RWPE1 (cell line): ENCODE data around the gene SHB.
A peak's percentile ranks its signal among the peaks of the same experiment; 100 is the strongest.

Experiments used
- CTCF ChIA-PET: fragments of 350-600 bp; sonication (Branson Sonifier 250); formaldehyde crosslinking; extraction: SDS; loops from one replicate; lab custom pipeline; 2021; lab: Yijun Ruan, JAX
- POLR2A ChIA-PET: fragments of 400-600 bp; formaldehyde crosslinking; extraction: SDS; loops from one replicate; lab custom pipeline; 2020; ENCODE audit warnings: antibody characterized with exemption; ENCODE audit not compliant: low non-redundant PET; lab: Yijun Ruan, JAX
- DNase-seq: peaks from one replicate; pipeline ENCODE4 v3.0.0; 2012; ENCODE audit warnings: low spot score
- H3K27ac ChIP-seq: fragments of 450-650 bp; 2 replicates; pipeline ENCODE4 v1.5.1; 2017
- CTCF ChIP-seq: fragments of 450-650 bp; conservative IDR thresholded peaks from 2 replicates; pipeline ENCODE4 v1.5.1; 2017; ENCODE audit warnings: low read depth, mild to moderate bottlenecking

The SHB gene

GRCh38 chr9:38036359-38037084 lies 32.5 kb downstream of the SHB start:
- ChIA-PET CTCF (interaction anchor here (1.4 kb wide), 1 partner anchor 18 kb away, joined by 4 read pairs; no protein-coding TSS in a partner anchor), POLR2A (interaction anchor here (0.5 to 1.6 kb wide), 4 partner anchors 8 to 32 kb away, joined by 3 to 6 read pairs (median 3); no protein-coding TSS in a partner anchor)
- no peak for TF ChIP-seq CTCF
- no peak for DNase-seq
- H3K27ac ChIP-seq, result peak overlapping the region; percentile 93

- DNase-seq, result peak; percentile 71
- no peak for TF ChIP-seq CTCF
- ChIA-PET POLR2A (interaction anchor here (1.0 to 1.6 kb wide), 2 partner anchors 9 kb away, joined by 3 to 6 read pairs; no protein-coding TSS in a partner anchor), CTCF (interaction anchor here (1.4 kb wide), 1 partner anchor 18 kb away, joined by 4 read pairs; no protein-coding TSS in a partner anchor)
- H3K27ac ChIP-seq, result peak overlapping the region; percentile 93
Measured at GRCh38 chr9:38035873-38036272, 33.2 kb downstream of the SHB start.

GRCh38 chr9:38033941-38034340 lies 35.1 kb downstream of the SHB start:
- no peak for DNase-seq
- no peak for TF ChIP-seq CTCF
- CTCF ChIA-PET, result no interaction called here
- H3K27ac ChIP-seq, result peak overlapping the region; percentile 73; the same call in 1 of the 2 replicates
- POLR2A ChIA-PET, result no interaction called here

GRCh38 chr9:38032266-38033110 lies 36.5 kb downstream of the SHB start:
- H3K27ac ChIP-seq, result peak overlapping the region; percentile 73
- POLR2A ChIA-PET, result no interaction called here
- no peak for DNase-seq
- no peak for TF ChIP-seq CTCF
- CTCF ChIA-PET, result interaction anchor here (0.6 kb wide), 1 partner anchor 118 kb away, joined by 3 read pairs; no protein-coding TSS in a partner anchor

DNA sequence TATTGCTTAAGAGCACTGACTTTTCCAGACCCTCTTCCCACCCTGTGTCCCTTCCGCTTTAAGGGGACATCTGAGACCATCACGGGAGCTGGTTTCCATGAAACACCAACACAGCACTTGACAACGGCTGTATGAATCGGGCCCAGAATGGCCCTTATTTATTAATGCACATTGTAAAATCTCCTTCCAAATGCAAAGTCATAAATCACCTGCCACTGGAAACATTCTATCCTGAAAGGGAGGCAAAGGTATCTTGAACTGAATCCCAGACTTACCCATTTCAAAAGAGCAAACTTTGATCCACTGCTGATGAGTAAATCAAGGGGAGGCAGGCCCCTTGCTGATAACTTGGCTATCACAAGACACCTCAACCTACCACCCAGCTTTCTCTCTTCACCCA lies 37.4 kb downstream of the SHB start:
- no peak for TF ChIP-seq CTCF
- DNase-seq, result no peak
- POLR2A ChIA-PET, result no interaction called here
- CTCF ChIA-PET, result interaction anchor here (0.6 kb wide), 1 partner anchor 128 kb away, joined by 3 read pairs; no protein-coding TSS in a partner anchor
- peak overlapping the region; percentile 73 for H3K27ac ChIP-seq

DNA sequence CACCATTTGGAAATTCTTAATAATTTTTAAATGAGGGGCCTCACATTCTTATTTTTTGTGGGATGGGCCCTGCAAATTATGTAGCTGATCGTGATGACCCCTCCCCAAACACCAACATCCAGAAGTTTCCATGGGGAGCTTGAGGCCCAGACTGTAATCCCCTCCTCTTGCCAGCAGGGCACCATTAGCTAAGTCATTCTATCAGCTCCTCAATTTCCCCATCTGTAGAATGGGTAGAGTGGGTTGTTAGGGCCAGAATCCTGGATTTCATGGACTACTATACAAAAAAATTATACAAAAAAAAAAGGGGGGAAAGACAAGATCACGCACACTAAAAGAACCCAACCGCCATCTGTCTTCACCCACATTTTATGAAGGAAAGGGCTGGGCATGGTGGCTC lies 38.4 kb downstream of the SHB start:
- ChIA-PET CTCF (interaction anchor here (0.6 to 0.9 kb wide), 2 partner anchors 36 to 117 kb away, joined by 3 to 5 read pairs; no protein-coding TSS in a partner anchor), POLR2A (no interaction called here)
- H3K27ac ChIP-seq, result no peak overlapping the region
- TF ChIP-seq CTCF, result no peak
- DNase-seq, result no peak
